Osteoblast (primary cell): ENCODE results near the gene GABRR3. TPM values are rescaled to one million over a fixed set of nuclear protein-coding genes. Genes with fewer than 3 reads are reported as not detected.

Experiments used
- DNase-seq: peaks from one replicate; pipeline ENCODE4 v3.0.0; 2011; ENCODE audit warnings: low spot score, mixed read lengths; ENCODE audit not compliant: insufficient read length; ENCODE audit errors: missing footprints
- H2AFZ ChIP-seq: 2 replicates; pipeline ENCODE4 v1.6.0; 2011; ENCODE audit warnings: mild to moderate bottlenecking, low read length
- H3K27ac ChIP-seq: 2 replicates; pipeline ENCODE4 v1.5.1; 2011; ENCODE audit warnings: mild to moderate bottlenecking, low read depth, low read length, moderate library complexity
- H3K27me3 ChIP-seq: 2 replicates; pipeline ENCODE4 v1.6.0; 2012; ENCODE audit warnings: mild to moderate bottlenecking, control low read depth, inconsistent platforms, low read length, moderate library complexity; ENCODE audit not compliant: insufficient read depth
- H3K36me3 ChIP-seq: 2 replicates; pipeline ENCODE4 v1.5.1; 2011; ENCODE audit warnings: mild to moderate bottlenecking, low read length, control low read depth, moderate library complexity; ENCODE audit not compliant: insufficient read depth
- H3K4me1 ChIP-seq: 2 replicates; pipeline ENCODE4 v1.5.1; 2011; ENCODE audit warnings: mild to moderate bottlenecking, low read length, control low read depth, moderate library complexity; ENCODE audit not compliant: insufficient read depth
- H3K4me2 ChIP-seq: 2 replicates; pipeline ENCODE4 v1.6.0; 2011; ENCODE audit warnings: mild to moderate bottlenecking, low read length; ENCODE audit not compliant: insufficient read depth
- H3K4me3 ChIP-seq: fragments of 200-600 bp; sonication (generic); 3 replicates; pipeline ENCODE4 v1.5.1; 2012; ENCODE audit warnings: mild to moderate bottlenecking, low read length, inconsistent platforms; ENCODE audit not compliant: insufficient read depth
- H3K79me2 ChIP-seq: 2 replicates; pipeline ENCODE4 v1.6.0; 2012; ENCODE audit warnings: mild to moderate bottlenecking, low read length, control low read depth, inconsistent platforms; ENCODE audit not compliant: insufficient read depth
- H3K9me3 ChIP-seq: 2 replicates; pipeline ENCODE4 v1.5.1; 2011; ENCODE audit warnings: low read depth, low read length, control low read depth
- H4K20me1 ChIP-seq: 2 replicates; pipeline ENCODE4 v1.6.0; 2012; ENCODE audit warnings: mild to moderate bottlenecking, low read length, control low read depth; ENCODE audit not compliant: insufficient read depth
- total RNA-seq: library from RNA; depleted of rRNA; stranded (reverse); fragments of >200 nt; gene quantifications from 2 replicates; pipeline ENCODE4 v1.2.3, GENCODE V29; 2012
- TF ChIP-seq, protein P1 (sequence below): IDR thresholded peaks from 2 replicates; pipeline ENCODE4 v1.5.1; 2011; ENCODE audit warnings: mild to moderate bottlenecking, low read depth, low read length, moderate library complexity; ENCODE audit errors: extremely low read depth

GABRR3 gene
- total RNA-seq, 1 donor: not detected

DNA sequence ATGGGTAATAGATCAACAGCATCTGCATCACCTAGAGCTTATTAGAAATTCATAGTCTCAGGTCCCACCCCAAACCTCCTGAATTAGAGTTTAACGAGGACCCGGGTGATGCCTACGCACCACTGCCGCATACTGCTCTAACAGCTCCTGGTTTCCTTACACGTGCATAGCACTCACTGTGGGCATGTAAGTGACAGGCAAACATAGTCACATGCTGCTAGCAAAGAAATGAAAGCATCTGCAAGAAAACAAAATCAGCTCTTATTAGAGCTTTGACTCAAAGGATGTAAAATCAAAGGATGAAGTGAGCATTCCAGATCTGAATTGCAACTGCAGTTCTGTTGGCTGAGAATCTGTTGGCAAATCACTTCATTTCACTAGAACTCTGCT is 43.8 kb downstream of the GABRR3 start:
- no peaks in the 10 kb centered on the region for H3K4me1 ChIP-seq
- H3K79me2 ChIP-seq: no peaks in the 10 kb centered on the region
- H3K9me3 ChIP-seq: no peaks in the 10 kb centered on the region
- H3K36me3 ChIP-seq: no peaks in the 10 kb centered on the region
- TF ChIP-seq, protein P1, sequence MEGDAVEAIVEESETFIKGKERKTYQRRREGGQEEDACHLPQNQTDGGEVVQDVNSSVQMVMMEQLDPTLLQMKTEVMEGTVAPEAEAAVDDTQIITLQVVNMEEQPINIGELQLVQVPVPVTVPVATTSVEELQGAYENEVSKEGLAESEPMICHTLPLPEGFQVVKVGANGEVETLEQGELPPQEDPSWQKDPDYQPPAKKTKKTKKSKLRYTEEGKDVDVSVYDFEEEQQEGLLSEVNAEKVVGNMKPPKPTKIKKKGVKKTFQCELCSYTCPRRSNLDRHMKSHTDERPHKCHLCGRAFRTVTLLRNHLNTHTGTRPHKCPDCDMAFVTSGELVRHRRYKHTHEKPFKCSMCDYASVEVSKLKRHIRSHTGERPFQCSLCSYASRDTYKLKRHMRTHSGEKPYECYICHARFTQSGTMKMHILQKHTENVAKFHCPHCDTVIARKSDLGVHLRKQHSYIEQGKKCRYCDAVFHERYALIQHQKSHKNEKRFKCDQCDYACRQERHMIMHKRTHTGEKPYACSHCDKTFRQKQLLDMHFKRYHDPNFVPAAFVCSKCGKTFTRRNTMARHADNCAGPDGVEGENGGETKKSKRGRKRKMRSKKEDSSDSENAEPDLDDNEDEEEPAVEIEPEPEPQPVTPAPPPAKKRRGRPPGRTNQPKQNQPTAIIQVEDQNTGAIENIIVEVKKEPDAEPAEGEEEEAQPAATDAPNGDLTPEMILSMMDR: no peak
- H3K27ac ChIP-seq: no peak overlapping the region
- DNase-seq: no peak
- H3K27me3 ChIP-seq: no peaks in the 10 kb centered on the region
- H4K20me1 ChIP-seq: no peaks in the 10 kb centered on the region
- no peak overlapping the region for H3K4me3 ChIP-seq
- no peak overlapping the region for H3K4me2 ChIP-seq
- no peak overlapping the region for H2AFZ ChIP-seq

DNA sequence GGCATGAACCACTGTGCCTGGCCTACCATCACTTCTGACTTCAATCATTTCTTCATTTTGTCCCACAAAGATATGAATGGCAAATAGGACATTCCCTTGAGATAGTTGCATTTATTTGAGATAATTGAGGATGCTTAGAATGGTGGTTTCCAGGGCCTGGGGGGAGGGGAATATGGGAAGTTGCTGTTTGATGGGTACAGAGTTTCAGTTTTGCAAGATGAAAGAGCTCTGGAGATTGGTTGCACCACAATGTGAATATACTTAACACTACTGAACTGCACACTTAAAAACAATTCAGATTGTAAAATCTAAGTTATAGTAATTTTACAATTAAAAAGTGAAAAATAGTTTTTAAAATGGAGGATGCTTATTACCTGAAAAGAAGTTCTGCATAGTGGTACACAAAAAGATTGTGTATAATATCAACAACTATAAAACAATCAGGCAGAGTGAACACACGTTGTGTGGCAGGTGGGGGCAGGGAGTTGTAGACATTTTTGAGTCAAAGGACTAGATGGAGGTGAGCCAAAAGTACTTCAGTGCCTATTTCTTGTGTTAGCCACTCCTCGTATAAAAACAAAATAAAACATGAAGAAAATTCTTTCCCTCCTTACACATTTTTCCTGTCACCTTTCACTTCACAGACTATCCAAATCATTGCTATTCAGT is 44.4 kb downstream of the GABRR3 start:
- no peak overlapping the region for H3K27ac ChIP-seq
- H3K79me2 ChIP-seq: no peaks in the 10 kb centered on the region
- no peaks in the 10 kb centered on the region for H3K9me3 ChIP-seq
- H2AFZ ChIP-seq: no peak overlapping the region
- no peak for DNase-seq
- H3K36me3 ChIP-seq: no peaks in the 10 kb centered on the region
- no peak overlapping the region for H3K4me3 ChIP-seq
- no peaks in the 10 kb centered on the region for H3K27me3 ChIP-seq
- no peak overlapping the region for H3K4me2 ChIP-seq
- TF ChIP-seq, protein P1: no peak
- no peaks in the 10 kb centered on the region for H4K20me1 ChIP-seq
- H3K4me1 ChIP-seq: no peaks in the 10 kb centered on the region

- Histone ChIP-seq H3K79me2 (no peaks in the 10 kb centered on the region), H2AFZ (no peak overlapping the region), H3K4me1 (no peaks in the 10 kb centered on the region), H3K27ac (no peak overlapping the region), H3K4me3 (no peak overlapping the region), H4K20me1 (no peaks in the 10 kb centered on the region), H3K9me3 (no peaks in the 10 kb centered on the region), H3K27me3 (no peaks in the 10 kb centered on the region), H3K4me2 (no peak overlapping the region), H3K36me3 (no peaks in the 10 kb centered on the region)
- no peak for DNase-seq
- TF ChIP-seq, protein P1: no peak
These were observed 46.1 kb downstream of the GABRR3 start for GRCh38 chr3:97988784-97989568.

DNA sequence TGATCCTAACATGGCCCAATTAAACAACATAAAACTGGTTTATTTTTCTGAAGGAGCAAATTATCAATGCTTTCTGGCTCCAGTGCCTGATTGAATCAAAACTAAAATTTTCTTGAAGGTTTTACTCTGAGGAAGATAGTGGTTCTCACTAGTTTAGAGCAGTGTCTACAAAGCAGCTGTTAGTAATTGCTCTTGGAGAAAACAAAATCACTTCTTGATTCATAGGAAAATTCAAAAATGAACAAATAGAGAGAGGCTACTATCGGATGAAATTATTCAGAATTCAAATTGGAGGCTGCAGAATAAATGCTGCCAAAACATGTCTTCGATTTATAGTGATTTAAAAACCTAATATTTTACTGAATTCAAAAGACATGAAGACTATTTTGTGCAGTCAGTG is 47.8 kb downstream of the GABRR3 start:
- H3K36me3 ChIP-seq: no peaks in the 10 kb centered on the region
- H3K9me3 ChIP-seq: no peaks in the 10 kb centered on the region
- no peaks in the 10 kb centered on the region for H3K27me3 ChIP-seq
- TF ChIP-seq, protein P1: no peak
- H3K4me2 ChIP-seq: no peak overlapping the region
- H3K79me2 ChIP-seq: no peaks in the 10 kb centered on the region
- H3K4me1 ChIP-seq: no peaks in the 10 kb centered on the region
- H3K4me3 ChIP-seq: no peak overlapping the region
- H2AFZ ChIP-seq: no peak overlapping the region
- H3K27ac ChIP-seq: no peak overlapping the region
- no peaks in the 10 kb centered on the region for H4K20me1 ChIP-seq
- no peak for DNase-seq
